ENCODE data around the gene FAM209A. TPM values are rescaled to one million over a fixed set of nuclear protein-coding genes. Genes with fewer than 3 reads are reported as not detected.
"Not testable (repeated sequence)": the region's sequence is repeated elsewhere in the genome, so short reads cannot be mapped to it uniquely, and the experiment has no call there.

The FAM209A gene, protein sequence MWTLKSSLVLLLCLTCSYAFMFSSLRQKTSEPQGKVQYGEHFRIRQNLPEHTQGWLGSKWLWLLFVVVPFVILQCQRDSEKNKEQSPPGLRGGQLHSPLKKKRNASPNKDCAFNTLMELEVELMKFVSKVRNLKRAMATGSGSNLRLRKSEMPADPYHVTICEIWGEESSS
- not detected for total RNA-seq
- long read RNA-seq: 0 reads

DNA sequence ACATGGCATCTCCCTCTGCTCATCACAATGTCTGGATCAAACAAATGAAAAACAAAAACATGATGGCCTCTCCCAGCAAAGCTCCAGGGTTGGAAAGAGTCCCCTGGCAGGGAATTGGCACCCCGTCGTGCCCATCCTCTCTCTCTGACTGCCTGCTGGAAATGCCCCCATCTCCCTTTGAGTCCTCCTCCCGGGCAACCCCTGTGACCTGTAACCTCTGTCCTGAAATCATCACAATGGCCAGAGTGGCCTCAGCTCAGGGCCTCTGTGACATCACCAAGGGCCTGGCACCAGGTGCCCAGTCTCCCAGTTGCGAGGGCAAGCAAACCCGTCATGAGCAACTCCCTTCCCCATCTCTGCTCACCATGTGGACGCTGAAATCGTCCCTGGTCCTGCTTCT, at the start of gene FAM209A:
TSS of gene FAM209A (plus strand) at position 301 of the 400 bp plus-strand sequence. CDS start at position 366, 65 bp downstream.
- intact Hi-C loops (cut with DNase I); DNase-seq (ENCODE audit: low spot score): not testable (repeated sequence)

DNA sequence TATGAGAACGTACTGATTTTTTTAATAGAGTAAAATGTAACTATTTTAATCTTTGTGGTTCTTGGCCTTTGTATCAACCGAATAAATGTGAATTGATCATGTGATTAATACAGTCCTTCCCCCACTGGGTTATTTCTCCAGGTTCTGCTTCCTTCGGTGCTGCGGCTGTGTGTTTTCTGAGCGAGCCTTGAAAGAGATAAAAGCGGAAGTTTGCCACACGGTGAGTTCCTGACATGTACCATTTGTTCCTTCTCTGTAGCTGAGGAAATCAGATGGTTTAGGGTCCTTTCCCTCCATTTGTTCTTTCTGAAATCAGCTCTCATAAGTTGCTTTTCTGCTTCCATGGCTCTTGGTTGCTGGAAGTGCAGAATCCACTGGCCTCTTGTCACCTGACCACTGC, 40.6 kb upstream of the FAM209A start:
- no peak for DNase-seq (ENCODE audit: low spot score)
- intact Hi-C loops (cut with DNase I): no loop called here

DNA sequence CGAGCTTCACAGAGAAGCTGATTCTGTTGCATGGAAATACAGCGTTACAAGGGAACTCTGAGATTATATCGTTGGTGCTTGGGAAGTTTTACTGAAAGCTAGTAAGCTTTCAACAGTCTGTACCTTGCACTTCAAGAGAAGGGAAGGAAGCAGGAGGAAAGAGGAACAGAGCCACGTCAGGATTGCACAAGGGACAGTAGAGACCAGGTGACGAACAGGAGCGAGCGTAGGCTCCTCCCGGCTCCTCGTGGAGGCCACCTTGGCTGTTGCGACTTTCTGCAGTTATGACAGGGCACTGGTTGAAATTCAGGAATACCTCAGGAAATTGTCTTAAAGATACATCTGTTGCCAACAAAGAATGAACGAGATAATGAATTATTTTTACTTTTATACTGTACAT, 37.3 kb upstream of the FAM209A start:
- peak; percentile 90 for DNase-seq (ENCODE audit: low spot score)

DNA sequence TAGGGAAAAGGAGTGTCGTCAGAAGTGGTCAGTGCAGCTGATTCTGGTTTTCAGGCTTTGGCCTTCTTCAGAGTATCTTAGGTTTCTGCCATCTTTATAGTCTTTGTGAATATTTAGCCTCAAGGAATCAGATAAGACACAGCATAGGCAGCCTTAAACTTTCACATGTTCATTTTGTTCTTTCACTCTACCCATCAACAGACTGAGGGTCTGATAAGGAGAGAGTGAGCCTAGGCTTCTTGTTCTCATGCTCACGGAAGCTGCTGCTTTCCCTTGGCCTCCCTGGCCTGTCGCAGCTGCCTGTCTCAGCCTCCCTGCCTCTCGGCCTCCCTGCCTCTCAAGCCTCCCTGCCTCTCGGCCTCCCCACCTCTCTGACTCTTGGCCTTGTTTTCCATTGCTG, 36.0 kb upstream of the FAM209A start:
- no peak for DNase-seq (ENCODE audit: low spot score)
- intact Hi-C loops (cut with DNase I): no loop called here

More for the DNA sequence above, 37.3 kb upstream of the FAM209A start:
- intact Hi-C loops (cut with DNase I): no loop called here

DNA sequence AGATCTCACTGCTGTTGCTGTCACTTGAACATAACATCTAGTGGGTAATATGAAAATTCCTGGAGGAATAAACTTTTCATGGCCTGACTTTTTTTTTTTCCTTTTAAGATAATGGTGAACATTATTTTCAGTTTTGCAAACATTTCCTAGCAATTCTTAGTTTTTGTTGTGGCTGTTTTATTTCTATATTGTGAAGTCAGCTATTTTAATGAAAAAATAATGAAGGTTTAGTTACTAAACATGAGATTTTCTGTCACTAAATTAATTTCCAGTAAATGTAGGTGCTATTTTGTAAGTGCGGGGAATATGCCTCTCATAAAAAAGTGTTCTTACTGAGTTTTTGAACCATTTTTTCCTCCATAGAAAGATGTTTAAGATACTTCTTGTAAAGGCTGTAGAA, 23.4 kb upstream of the FAM209A start:
- DNase-seq (ENCODE audit: low spot score): no peak
- intact Hi-C loops (cut with DNase I): no loop called here

DNA sequence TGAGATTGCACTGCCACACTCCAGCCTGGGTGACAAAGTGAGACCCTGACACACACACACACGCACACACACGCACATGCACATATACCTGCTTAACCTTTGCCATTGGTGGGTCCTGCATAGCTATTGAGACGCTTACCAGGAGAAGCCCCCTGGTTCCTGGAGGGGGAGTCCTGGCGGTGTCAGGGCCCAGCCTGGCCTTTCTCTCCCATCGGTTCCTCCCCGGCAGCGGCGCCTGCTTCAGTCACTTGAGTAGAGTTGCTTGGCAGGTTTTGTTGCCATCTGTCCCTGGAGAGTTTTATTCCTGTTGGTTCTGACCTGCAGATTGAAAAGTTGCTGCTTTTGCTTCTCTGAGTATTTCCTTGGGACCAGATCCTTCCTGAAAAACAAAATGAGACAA, 20.6 kb upstream of the FAM209A start:
- DNase-seq (ENCODE audit: low spot score): no peak
- intact Hi-C loops (cut with DNase I): no loop called here

DNA sequence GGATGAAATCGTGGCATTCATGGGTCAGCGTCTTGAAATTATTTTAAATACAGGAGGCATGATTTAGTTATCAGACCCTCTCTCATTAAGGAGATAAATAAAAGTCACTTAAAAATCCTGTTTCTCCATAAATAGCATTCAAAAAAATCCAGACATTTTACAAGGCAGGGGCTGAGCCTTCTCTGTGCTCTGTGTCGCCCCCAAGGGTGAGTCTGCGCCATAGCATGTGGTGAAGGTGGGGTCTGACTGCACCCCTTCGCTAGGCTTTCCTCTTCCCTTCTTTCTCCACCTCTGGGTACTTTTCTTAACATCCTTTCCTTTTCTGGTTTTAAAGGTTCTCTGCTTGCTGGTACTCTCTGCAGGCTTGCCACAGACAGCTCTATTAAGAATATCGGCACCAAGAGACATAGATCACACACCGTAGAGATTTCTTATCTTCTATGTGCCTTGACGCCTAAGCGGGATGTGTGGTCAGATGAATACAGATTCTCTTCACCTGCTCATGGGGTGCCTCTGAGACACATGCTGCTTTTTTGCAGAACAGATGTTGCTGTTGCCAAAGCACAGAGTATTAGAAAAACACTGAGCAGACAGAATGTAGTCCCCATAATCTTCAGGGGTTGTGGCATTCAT, 20.1 kb upstream of the FAM209A start:
- DNase-seq (ENCODE audit: low spot score): no peak
- intact Hi-C loops (cut with DNase I): no loop called here

DNA sequence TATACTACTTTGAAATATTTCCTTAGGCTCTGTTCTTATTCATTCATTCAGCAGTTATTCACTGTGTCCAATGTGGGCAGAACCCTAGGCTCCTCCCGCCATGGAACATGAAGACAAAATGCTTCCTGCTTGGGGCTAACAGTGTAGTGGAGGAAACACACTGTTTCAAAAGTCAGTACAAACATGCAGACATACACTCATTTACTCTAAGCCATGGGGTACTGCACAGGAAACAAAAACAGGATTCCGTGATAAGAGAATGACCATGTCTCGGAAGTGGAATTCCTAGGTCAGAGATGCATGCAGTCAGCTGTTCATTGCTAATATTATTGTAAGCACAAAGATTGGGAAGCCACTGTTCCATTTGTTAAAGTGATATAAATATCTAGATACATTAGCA, 18.4 kb upstream of the FAM209A start:
- intact Hi-C loops (cut with DNase I): no loop called here
- no peak for DNase-seq (ENCODE audit: low spot score)

DNA sequence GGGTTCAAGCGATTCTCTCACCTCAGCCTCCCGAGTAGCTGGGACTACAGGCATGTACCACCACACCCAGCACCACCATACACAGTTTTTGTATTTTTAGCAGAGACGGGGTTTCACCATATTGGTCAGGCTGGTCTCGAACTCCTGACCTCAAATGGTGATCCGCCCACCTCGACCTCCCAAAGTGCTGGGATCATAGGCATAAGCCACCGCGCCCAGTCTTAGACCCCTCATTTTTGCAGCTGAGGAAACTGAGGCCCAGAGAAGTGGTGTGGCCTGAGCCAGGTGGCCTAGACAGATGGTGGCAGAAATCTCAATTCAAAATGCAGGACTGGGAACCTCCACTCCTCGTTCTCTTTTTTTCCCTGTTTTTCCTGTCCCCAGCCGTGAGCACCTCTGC, 12.6 kb upstream of the FAM209A start:
- DNase-seq (ENCODE audit: low spot score): no peak
- intact Hi-C loops (cut with DNase I): no loop called here

DNA sequence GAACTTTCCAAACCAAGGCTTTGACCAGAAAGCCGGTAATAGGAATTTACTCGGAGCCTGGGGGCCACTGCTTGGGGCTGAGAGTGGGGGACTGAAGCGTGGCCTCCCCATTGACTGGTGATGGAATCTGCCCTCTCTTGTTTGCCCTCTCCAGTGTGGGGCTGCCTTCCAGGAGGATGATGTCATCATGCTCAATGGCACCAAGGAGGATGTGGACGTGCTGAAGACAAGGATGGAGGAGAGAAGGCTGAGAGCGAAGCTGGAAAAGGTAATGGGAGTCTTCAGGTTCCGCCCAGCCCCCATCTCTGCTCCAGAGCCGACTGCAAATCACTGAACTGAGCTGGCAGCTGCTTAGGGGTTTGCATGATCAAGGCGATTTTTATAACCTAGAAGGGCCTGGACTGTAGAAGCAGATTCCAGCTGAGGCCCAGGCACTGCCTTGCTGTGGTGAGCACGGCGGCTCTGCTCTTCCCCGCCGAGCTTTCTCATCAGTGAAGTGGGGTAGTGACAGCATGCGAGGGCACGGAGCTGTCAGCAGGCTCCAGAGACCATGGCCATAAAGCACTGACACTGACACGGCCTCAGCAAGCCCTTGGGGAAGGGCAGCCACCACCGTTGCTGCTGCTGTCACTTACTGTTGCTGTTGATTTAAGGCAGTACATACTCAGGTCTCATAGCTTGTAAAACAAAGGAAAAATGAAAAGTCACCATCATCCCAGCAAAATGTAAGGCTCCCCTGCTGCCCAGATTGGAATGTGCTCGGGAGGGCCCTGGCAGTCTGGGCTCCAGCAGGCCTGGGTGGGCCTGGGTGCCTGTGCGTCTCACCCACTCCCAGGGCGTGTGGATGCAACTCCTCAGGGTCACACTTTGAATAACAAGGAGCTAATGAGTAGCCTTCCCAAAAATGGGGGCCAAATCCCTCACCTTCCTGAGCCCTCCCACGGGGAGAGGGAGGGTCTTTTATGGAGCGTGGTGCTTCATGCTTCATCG, 11.1 kb upstream of the FAM209A start:
- intact Hi-C loops (cut with DNase I): no loop called here
- no peak for DNase-seq (ENCODE audit: low spot score)

DNA sequence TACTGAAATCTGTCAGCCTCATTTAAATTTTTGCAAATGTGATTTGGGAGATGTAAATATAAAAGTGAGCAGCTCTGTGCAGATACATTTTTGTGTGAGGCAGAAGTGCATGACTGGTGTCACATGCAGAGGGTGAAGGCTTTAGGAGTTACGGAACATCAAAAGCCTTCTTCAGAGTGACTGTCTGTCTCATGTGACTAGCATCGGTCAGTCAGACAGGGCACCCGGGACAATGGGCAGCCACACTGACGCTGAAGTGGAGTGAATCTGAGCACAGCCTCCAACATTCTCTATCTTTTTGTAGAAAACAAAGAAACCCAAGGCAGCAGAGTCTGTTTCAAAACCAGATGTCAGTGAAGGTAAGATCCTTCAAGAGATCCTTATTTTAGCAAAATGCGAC, 7.9 kb upstream of the FAM209A start:
- intact Hi-C loops (cut with DNase I): no loop called here
- DNase-seq (ENCODE audit: low spot score): no peak

DNA sequence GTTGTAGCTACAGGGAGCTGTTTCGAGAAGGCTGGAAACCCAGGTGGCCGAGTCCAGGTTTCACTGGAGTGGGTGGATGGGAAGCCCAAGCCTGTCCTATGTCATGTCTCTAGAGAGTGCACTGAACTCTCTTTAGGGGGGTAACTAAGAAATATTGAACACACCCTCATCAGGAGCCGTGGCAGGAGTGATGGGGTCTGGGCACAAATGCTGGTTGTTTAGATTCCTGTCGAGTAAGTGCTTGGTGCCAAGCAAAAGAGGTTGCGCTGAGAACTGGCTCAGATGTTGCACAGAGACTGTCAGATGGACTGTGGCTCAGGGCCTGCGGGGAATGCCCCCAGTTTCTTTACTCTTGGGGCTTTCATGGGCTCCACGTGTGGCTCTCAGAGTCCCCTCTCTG, 7.3 kb upstream of the FAM209A start:
- intact Hi-C loops (cut with DNase I): no loop called here
- DNase-seq (ENCODE audit: low spot score): no peak

DNA sequence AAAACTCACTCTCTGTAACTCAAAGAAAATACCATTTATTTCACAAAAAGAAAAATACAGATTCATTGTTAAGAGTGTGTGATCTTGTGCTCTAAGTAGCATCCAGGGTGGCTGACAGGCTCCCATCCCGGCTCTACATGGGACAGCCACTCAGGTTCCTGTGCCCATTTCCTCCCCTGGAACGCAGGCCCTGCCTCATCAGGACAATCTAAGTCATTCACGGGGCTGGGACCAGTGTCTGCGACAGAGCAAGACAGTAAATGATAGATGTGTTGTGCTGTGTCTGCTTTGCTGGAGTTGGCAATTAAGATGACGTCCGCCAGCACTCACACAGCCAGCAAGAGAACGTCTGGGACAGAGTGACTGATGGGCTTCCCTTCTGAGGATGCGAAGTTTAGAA, 6.9 kb upstream of the FAM209A start:
- intact Hi-C loops (cut with DNase I): no loop called here
- DNase-seq (ENCODE audit: low spot score): no peak

DNA sequence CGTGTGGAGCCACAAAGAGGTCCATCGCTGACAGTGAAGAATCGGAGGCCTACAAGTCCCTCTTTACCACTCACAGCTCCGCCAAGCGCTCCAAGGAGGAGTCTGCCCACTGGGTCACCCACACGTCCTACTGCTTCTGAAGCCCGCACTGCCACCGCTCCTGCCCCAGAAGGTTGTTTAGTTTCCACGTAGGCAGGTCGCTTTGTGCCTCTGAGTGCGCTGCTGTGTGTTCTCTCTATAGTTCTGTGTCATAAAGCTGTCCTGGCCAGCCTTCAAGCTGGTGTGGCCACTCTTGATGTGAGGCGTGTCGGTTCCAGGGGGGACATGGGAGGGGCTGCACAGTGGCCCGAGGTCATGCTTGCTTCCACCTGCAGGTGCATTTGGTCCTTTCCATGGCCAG, 6.4 kb upstream of the FAM209A start:
- intact Hi-C loops (cut with DNase I): no loop called here
- DNase-seq (ENCODE audit: low spot score): no peak

DNA sequence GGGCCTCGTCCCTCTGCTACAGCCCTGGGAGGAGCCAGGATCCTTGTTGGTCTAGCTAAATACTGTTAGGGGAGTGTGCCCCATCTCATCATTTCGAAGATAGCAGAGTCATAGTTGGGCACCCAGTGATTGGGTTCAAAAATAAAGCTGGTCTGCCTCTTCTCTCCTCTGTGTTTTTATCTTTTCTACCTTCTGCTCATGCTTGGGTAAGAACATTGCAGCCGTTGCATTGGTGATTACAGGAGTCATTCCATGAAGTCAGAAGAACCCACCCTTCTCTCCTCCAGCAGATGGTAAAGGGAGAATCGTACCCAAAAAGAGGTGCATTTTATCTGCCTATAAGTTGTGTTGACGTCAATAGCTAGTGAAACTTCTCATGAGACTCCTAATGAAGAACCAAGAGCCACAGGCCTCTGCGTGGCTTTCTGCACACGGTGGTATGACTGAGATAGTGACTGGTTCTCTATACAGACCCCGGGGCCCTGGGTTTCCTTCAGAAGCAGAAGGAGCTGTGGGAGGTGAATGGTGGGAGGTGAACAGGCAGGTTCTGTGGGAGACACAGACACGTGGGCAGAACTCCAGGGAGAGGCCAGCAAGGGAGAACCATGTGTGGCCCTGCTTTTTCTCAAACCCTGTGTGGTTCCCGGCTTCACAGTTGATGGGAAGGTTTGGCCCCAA, 5.7 kb upstream of the FAM209A start:
- DNase-seq (ENCODE audit: low spot score): no peak
- intact Hi-C loops (cut with DNase I): no loop called here

DNA sequence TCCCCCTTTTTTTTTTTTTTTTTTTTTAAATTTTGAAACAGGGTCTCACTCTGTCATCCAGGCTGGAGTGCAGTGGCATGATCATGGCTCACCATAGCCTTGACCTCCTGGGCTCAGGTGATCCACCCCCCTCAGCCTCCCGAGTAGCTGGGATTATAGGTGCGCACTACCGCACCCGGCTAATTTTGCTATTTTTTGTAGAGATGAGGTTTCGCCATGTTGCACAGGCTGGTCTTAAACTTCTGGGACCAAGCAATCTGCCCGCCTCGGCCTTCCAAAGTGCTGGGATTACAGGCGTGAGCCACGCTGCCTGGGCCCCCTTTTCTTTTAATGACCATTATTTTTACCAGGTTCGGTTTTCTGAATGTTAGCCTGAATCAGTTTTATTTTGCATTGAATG, 5.0 kb upstream of the FAM209A start:
- no peak for DNase-seq (ENCODE audit: low spot score)
- intact Hi-C loops (cut with DNase I): no loop called here

DNA sequence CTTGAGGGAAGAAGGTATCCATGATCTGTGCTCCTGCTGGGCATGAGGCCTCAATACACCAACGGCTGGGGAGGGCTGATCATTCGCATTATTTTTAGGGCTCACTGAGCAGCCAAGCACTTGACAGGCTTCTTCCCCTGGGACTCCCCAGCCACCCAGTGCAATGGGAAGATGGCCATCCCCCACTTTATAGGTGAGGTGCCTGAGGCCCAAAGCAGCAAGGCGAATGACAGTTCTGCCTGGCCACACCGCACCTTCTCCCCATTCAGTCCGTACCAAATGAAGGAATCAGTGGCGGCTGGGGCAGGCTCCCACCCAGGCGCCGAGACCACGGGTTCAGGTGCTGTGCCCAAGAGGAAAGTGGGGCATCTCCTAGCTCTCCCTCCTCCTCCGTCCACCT, 4.4 kb upstream of the FAM209A start:
- intact Hi-C loops (cut with DNase I): no loop called here
- DNase-seq (ENCODE audit: low spot score): no peak

DNA sequence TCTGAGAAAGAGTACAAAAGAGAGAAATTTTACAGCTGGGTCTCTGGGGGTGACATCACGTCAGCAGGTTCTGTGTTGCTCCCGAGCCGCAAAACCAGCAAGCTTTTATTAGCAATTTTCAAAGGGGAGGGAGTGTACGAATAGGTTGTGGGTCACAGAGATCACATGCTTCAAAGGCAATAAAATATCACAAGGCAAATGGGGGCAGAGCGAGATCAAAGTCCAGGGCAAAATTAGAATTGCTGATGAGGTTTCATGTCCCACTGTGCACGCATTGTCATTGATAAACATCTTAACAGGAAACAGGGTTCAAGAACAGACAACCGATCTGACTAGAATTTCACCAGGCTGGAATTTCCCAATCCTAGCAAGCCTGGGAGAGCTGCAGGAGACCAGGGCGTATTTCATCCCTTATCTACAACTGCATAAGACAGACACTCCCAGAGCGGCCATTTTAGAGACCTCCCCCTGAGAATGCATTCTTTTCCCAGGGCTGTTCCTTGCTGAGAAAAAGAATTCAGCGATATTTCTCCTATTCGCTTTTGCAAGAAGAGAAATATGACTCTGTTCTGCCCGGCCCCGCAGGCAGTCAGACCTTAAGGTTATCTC, 3.7 kb upstream of the FAM209A start:
- DNase-seq (ENCODE audit: low spot score); intact Hi-C loops (cut with DNase I): not testable (repeated sequence)

DNA sequence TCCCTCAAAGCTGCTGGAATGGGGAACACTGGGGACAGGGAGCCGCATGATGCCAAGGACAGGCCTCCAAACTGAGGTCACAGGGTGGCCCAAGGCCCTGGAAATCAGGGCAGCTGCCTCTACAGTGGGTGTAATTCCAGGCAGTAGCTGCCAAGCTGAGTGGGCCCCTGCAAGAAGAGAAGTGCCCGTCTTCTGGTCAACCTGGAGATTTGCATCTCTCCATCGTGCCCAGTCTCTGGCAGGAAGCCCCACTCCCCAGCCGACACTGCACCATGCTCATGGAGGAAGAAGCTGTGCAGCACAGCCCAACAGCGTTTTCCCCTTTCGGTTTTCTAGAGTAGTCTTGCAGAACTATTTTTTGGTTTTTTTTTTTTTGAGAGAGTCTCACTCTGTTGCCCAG, 2.2 kb upstream of the FAM209A start:
- DNase-seq (ENCODE audit: low spot score): no peak
- intact Hi-C loops (cut with DNase I): no loop called here

DNA sequence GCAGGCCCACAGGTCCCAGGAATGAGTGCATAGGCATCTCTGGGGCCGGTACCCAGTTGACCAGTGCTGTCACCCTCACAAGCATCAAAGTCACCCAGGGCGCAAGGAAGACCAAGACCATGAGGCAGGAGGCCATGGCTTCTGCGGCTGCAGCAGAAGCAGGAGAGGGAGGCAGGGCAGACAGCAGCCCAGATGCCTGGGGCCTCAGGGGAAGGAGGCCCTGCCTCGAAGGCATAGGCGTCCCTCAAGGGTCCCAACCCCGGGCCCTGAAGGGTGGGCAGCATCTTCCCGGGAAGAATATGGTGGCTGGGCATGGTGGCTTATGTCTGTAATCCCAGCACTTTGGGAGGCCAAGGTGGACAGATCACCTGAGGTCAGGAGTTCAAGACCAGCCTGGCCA, 3.0 kb downstream of the FAM209A start:
- no peak for DNase-seq (ENCODE audit: low spot score)
- intact Hi-C loops (cut with DNase I): no loop called here
